WTC11 (cell line): ENCODE data around the gene EPC1. TPM values are rescaled to one million over a fixed set of nuclear protein-coding genes. Genes with fewer than 3 reads are reported as not detected.

Experiments
- ATAC-seq: fragments of 200-7000 bp; cut with Tn5 transposase; 2 replicates; pipeline ENCODE4 v1.10.0; 2021; ENCODE audit warnings: mild to moderate bottlenecking, moderate library complexity
- CTCF ChIA-PET: fragments of 300-600 bp; sonication (Branson Sonifier 250); formaldehyde crosslinking; loops from one replicate; lab custom pipeline; 2021; ENCODE audit warnings: antibody characterized with exemption; lab: Charles Lee
- POLR2A ChIA-PET: fragments of 350-600 bp; sonication (Branson Sonifier 250); formaldehyde crosslinking; loops from one replicate; lab custom pipeline; 2021; ENCODE audit warnings: antibody characterized with exemption; lab: Charles Lee
- DNase-seq: peaks from one replicate; pipeline ENCODE4 v3.0.0; 2021; ENCODE audit warnings: low spot score
- H3K27ac Mint-ChIP-seq: 2 replicates; pipeline ENCODE4 v1.8.0; 2021; ENCODE audit warnings: mixed read lengths
- H3K27me3 Mint-ChIP-seq: 2 replicates; pipeline ENCODE4 v1.8.0; 2021; ENCODE audit warnings: low read depth, mild to moderate bottlenecking, moderate library complexity, mixed read lengths
- H3K36me3 Mint-ChIP-seq: 2 replicates; pipeline ENCODE4 v1.8.0; 2021; ENCODE audit warnings: mixed read lengths
- H3K4me1 Mint-ChIP-seq: 2 replicates; pipeline ENCODE4 v1.8.0; 2022; ENCODE audit warnings: mixed read lengths
- H3K4me3 Mint-ChIP-seq: 2 replicates; pipeline ENCODE4 v1.8.0; 2021; ENCODE audit warnings: mild to moderate bottlenecking, moderate library complexity, mixed read lengths
- H3K9me3 Mint-ChIP-seq: 2 replicates; pipeline ENCODE4 v1.8.0; 2021; ENCODE audit warnings: mixed read lengths
- ATF1 ChIP-seq: sonication (generic); formaldehyde crosslinking; IDR thresholded peaks from 2 replicates; pipeline ENCODE4 v1.8.1; 2023; ENCODE audit warnings: mild to moderate bottlenecking, moderate library complexity, missing genetic modification reagents
- ATF6 ChIP-seq: sonication (generic); formaldehyde crosslinking; IDR thresholded peaks from 2 replicates; pipeline ENCODE4 v1.8.1; 2023; ENCODE audit warnings: mild to moderate bottlenecking, missing genetic modification reagents
- ETV6 ChIP-seq: sonication (generic); formaldehyde crosslinking; IDR thresholded peaks from 2 replicates; pipeline ENCODE4 v1.8.1; 2022; ENCODE audit warnings: mild to moderate bottlenecking, missing genetic modification reagents
- FOXJ3 ChIP-seq: sonication (generic); formaldehyde crosslinking; IDR thresholded peaks from 2 replicates; pipeline ENCODE4 v1.9.0; 2021; ENCODE audit warnings: missing genetic modification reagents, mild to moderate bottlenecking, borderline replicate concordance
- HMGA2 ChIP-seq: fragments of 250-450 bp; sonication (Bioruptor Pico); IDR thresholded peaks from 2 replicates; pipeline ENCODE4 v1.4.0; 2021; ENCODE audit warnings: mild to moderate bottlenecking, moderate library complexity
- KAT7 ChIP-seq: sonication (generic); formaldehyde crosslinking; IDR thresholded peaks from 2 replicates; pipeline ENCODE4 v1.8.1; 2023; ENCODE audit warnings: missing genetic modification reagents, mild to moderate bottlenecking, borderline replicate concordance
- MXD4 ChIP-seq: fragments of 250-450 bp; sonication (Bioruptor Pico); IDR thresholded peaks from 2 replicates; pipeline ENCODE4 v1.8.0; 2021; ENCODE audit warnings: mild to moderate bottlenecking, moderate library complexity, borderline replicate concordance
- NFYB ChIP-seq: sonication (generic); formaldehyde crosslinking; conservative IDR thresholded peaks from 2 replicates; pipeline ENCODE4 v1.8.0; 2022; ENCODE audit warnings: low read depth, missing genetic modification reagents
- NR3C1 ChIP-seq: sonication (generic); formaldehyde crosslinking; conservative IDR thresholded peaks from 2 replicates; pipeline ENCODE4 v1.8.1; 2023; ENCODE audit warnings: low read depth, mild to moderate bottlenecking, missing genetic modification reagents
- SMAD4 ChIP-seq: sonication (generic); formaldehyde crosslinking; IDR thresholded peaks from 2 replicates; pipeline ENCODE4 v1.8.0; 2022; ENCODE audit warnings: mild to moderate bottlenecking, missing genetic modification reagents
- TEAD4 ChIP-seq: sonication (generic); formaldehyde crosslinking; IDR thresholded peaks from 2 replicates; pipeline ENCODE4 v1.8.0; 2022; ENCODE audit warnings: mild to moderate bottlenecking, missing genetic modification reagents
- USF1 ChIP-seq: sonication (generic); formaldehyde crosslinking; IDR thresholded peaks from 2 replicates; pipeline ENCODE4 v1.8.0; 2022; ENCODE audit warnings: mild to moderate bottlenecking, missing genetic modification reagents
- ZMAT4 ChIP-seq: fragments of 250-450 bp; sonication (Bioruptor Pico); IDR thresholded peaks from 2 replicates; pipeline ENCODE4 v1.9.0; 2021; ENCODE audit warnings: mild to moderate bottlenecking
- ZNF121 ChIP-seq: sonication (generic); formaldehyde crosslinking; IDR thresholded peaks from 2 replicates; pipeline ENCODE4 v1.8.0; 2023; ENCODE audit warnings: missing genetic modification reagents
- ZNF138 ChIP-seq: sonication (generic); formaldehyde crosslinking; conservative IDR thresholded peaks from 2 replicates; pipeline ENCODE4 v1.8.1; 2022; ENCODE audit warnings: mild to moderate bottlenecking, moderate library complexity, missing genetic modification reagents
- ZNF317 ChIP-seq: sonication (generic); formaldehyde crosslinking; IDR thresholded peaks from 2 replicates; pipeline ENCODE4 v1.8.1; 2023; ENCODE audit warnings: low read depth, mild to moderate bottlenecking, moderate library complexity, missing genetic modification reagents, borderline replicate concordance
- ZNF396 ChIP-seq: fragments of 250-450 bp; sonication (Bioruptor Pico); IDR thresholded peaks from 2 replicates; pipeline ENCODE4 v1.8.0; 2021; ENCODE audit warnings: mild to moderate bottlenecking, moderate library complexity, borderline replicate concordance
- ZNF671 ChIP-seq: fragments of 250-450 bp; sonication (Bioruptor Pico); IDR thresholded peaks from 2 replicates; pipeline ENCODE4 v1.8.0; 2021; ENCODE audit warnings: mild to moderate bottlenecking
- total RNA-seq: library from RNA; stranded (reverse); gene quantifications from 3 replicates; pipeline ENCODE4 v1.2.3, GENCODE V29; 2021
- TF ChIP-seq, protein P1 (sequence below): sonication (generic); formaldehyde crosslinking; IDR thresholded peaks from 2 replicates; pipeline ENCODE4 v1.8.1; 2023; ENCODE audit warnings: mild to moderate bottlenecking, missing genetic modification reagents
- TF ChIP-seq, protein P2 (sequence below): fragments of 250-450 bp; sonication (Bioruptor Pico); conservative IDR thresholded peaks from 2 replicates; pipeline ENCODE4 v1.9.0; 2021; ENCODE audit warnings: mild to moderate bottlenecking

The EPC1 gene
- total RNA-seq, 1 experiment from 2014 or later: 22.5 TPM

GRCh38 chr10:32241946-32242345 is 105.0 kb downstream of the EPC1 start (continued):
- TF ChIP-seq, protein P1, sequence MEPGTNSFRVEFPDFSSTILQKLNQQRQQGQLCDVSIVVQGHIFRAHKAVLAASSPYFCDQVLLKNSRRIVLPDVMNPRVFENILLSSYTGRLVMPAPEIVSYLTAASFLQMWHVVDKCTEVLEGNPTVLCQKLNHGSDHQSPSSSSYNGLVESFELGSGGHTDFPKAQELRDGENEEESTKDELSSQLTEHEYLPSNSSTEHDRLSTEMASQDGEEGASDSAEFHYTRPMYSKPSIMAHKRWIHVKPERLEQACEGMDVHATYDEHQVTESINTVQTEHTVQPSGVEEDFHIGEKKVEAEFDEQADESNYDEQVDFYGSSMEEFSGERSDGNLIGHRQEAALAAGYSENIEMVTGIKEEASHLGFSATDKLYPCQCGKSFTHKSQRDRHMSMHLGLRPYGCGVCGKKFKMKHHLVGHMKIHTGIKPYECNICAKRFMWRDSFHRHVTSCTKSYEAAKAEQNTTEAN (CRISPR knock-in tag): no peak
- TF ChIP-seq ATF1 (no peak), ZNF138 (CRISPR knock-in tag) (no peak), ZNF396 (no peak), SMAD4 (no peak)
- TF ChIP-seq, all 79 proteins: peak for 0

- ChIA-PET CTCF (no interaction called here), POLR2A (no interaction called here)
- DNase-seq: no peak
- Mint-ChIP-seq H3K36me3 (0 out of 2 replicates have a peak, but pooled peaks cover 2% of the 10 kb centered on the region), H3K4me1 (no peaks in the 10 kb centered on the region), H3K9me3 (0 out of 2 replicates have a peak, but pooled peaks cover 3% of the 10 kb centered on the region), H3K27me3 (no peaks in the 10 kb centered on the region), H3K27ac (no peak overlapping the region), H3K4me3 (no peak overlapping the region)
- no peak for TF ChIP-seq TEAD4 (CRISPR knock-in tag)
- no peak for TF ChIP-seq MXD4 (CRISPR knock-in tag)
- TF ChIP-seq FOXJ3 (CRISPR knock-in tag): no peak
- no peak for TF ChIP-seq NR3C1 (CRISPR knock-in tag)
- TF ChIP-seq ZNF317: no peak
- no peak for TF ChIP-seq ETV6 (CRISPR knock-in tag)
- TF ChIP-seq KAT7 (CRISPR knock-in tag): no peak
- no peak for TF ChIP-seq ZNF671 (CRISPR knock-in tag)
- TF ChIP-seq NFYB: no peak
- no peak for TF ChIP-seq ZNF121
- no peak for TF ChIP-seq HMGA2 (CRISPR knock-in tag)
- ATAC-seq: no peak
Measured at GRCh38 chr10:32240471-32240870, 106.5 kb downstream of the EPC1 start.

GRCh38 chr10:32239769-32240168 is 107.2 kb downstream of the EPC1 start:
- Mint-ChIP-seq H3K9me3 (peaks cover 9% of the 10 kb centered on the region), H3K36me3 (peaks cover 7% of the 10 kb centered on the region), H3K27me3 (no peaks in the 10 kb centered on the region), H3K27ac (no peak overlapping the region), H3K4me3 (no peak overlapping the region), H3K4me1 (no peaks in the 10 kb centered on the region)
- TF ChIP-seq HMGA2 (CRISPR knock-in tag) (no peak), ZMAT4 (no peak), USF1 (CRISPR knock-in tag) (no peak), ATF6 (CRISPR knock-in tag) (no peak)
- TF ChIP-seq, protein P2, sequence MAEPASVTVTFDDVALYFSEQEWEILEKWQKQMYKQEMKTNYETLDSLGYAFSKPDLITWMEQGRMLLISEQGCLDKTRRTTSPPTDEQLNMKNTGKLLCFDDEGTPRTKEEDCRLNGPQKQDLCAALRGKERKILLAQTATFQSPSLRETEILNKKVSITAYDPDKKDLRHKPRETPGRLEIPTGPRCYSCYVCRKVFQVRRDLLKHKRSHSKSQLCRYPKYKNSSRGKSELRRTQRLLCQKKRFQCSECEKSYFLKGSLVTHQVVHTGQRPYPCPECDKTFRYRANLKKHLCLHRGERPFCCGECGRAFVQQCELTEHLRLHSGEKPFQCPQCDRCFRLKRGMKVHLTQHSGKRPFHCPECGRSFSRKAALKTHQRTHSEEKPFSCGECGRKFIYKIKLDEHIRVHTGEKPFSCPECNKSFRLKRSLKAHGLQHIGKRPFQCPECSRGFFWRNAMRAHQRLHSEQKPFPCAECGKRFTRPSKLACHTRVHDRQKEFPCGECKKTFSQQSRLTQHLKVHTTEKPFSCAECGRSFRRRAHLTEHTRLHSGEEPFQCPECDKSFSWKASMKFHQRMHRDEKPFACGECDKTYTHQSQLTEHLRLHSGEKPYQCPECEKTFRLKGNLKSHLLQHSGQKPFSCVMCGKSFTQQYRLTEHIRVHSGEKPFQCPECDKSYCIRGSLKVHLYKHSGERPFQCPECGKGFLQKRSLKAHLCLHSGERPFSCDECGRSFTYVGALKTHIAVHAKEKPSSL: no peak
- no peak for DNase-seq
- no peak for ATAC-seq
- POLR2A ChIA-PET: no interaction called here
- CTCF ChIA-PET: no interaction called here
